ENCODE results near the gene SFTPB. TPM values are rescaled to one million over a fixed set of nuclear protein-coding genes. Genes with fewer than 3 reads are reported as not detected.
"Not testable (repeated sequence)": the region's sequence is repeated elsewhere in the genome, so short reads cannot be mapped to it uniquely, and the experiment has no call there.

Gene SFTPB
- total RNA-seq, 8 experiments from 2014 or later: 0.16 to 0.77 (median 0.30) TPM

GRCh38 chr2:85635636-85636035 is 32.4 kb downstream of the SFTPB start:
- ATAC-seq (replicated peaks in 6 of 8): no peak
- H3K27ac ChIP-seq: no peak overlapping the region
- in situ Hi-C loops (cut with MboI; ENCODE audit: low pct_unique_long_range_greater_than_20kb in 2 of 9, low sequenced_read_pairs in 9 of 9, unreplicated experiment in 9 of 9): loop anchor here in 1 of 9 experiments (25.0 kb wide), 1 partner anchor 177 kb away; no protein-coding TSS in a partner anchor
- H3K4me1 ChIP-seq (replicated peaks in 1 of 2): no peaks in the 10 kb centered on the region
- H3K4me3 ChIP-seq: no peak overlapping the region
- 21 to 100% (median 88%) methylated on average over 2 to 4 of the region's 4 CpGs; no CpG with 5 or more reads in 4 of the 10 experiments for WGBS, 10 experiments

DNA sequence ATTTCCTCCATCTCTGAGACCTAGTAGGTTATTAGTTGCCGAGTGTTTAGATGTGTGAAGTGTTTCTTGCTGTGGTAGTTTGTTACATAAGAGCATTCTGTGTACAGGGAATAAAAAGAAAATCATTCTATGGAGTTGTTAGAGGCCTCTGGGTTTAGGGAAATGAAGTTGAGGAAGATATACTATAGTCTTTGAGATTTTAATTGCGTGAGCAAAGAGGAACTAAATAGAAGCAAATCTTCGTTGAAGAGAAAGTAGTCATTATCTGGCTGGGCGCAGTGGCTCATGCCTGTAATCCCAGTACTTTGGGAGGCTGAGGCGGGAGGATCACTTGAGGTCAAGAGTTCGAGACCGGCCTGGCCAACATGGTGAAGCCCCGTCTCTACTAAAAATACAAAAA is 33.0 kb downstream of the SFTPB start:
- WGBS, 10 experiments: 83 to 100% (median 100%) methylated on average over 1 to 8 of the region's 8 CpGs; no CpG with 5 or more reads in 1 of the 10 experiments
- in situ Hi-C loops (cut with MboI; ENCODE audit: low pct_unique_long_range_greater_than_20kb in 2 of 9, low sequenced_read_pairs in 9 of 9, unreplicated experiment in 9 of 9): loop anchor here in 1 of 9 experiments (25.0 kb wide), 1 partner anchor 177 kb away; no protein-coding TSS in a partner anchor
- H3K4me3 ChIP-seq: no peak overlapping the region
- H3K27ac ChIP-seq: no peak overlapping the region
- H3K4me1 ChIP-seq (replicated peaks in 1 of 2): no peaks in the 10 kb centered on the region
- no peak for ATAC-seq (replicated peaks in 6 of 8)

- ATAC-seq (replicated peaks in 6 of 8): no peak
- Histone ChIP-seq H3K27ac (no peak overlapping the region), H3K4me3 (no peak overlapping the region), H3K4me1 (replicated peaks in 1 of 2) (no peaks in the 10 kb centered on the region)
- WGBS, 10 experiments: 66 to 100% (median 100%) methylated on average over 1 to 2 of the region's 3 CpGs; no CpG with 5 or more reads in 4 of the 10 experiments
- in situ Hi-C loops (cut with MboI; ENCODE audit: low pct_unique_long_range_greater_than_20kb in 2 of 9, low sequenced_read_pairs in 9 of 9, unreplicated experiment in 9 of 9): loop anchor here in 1 of 9 experiments (25.0 kb wide), 1 partner anchor 181 kb away; no protein-coding TSS in a partner anchor
Measured at GRCh38 chr2:85631316-85631715, 36.7 kb downstream of the SFTPB start.

- Histone ChIP-seq H3K4me3 (no peak overlapping the region), H3K27ac (no peak overlapping the region), H3K4me1 (replicated peaks in 1 of 2) (no peaks in the 10 kb centered on the region)
- in situ Hi-C loops (cut with MboI; ENCODE audit: low pct_unique_long_range_greater_than_20kb in 2 of 9, low sequenced_read_pairs in 9 of 9, unreplicated experiment in 9 of 9): loop anchor here in 1 of 9 experiments (25.0 kb wide), 1 partner anchor 184 kb away; no protein-coding TSS in a partner anchor
- 83 to 100% (median 100%) methylated on average over 1 to 2 of the region's 2 CpGs; no CpG with 5 or more reads in 2 of the 10 experiments for WGBS, 10 experiments
- no peak for ATAC-seq (replicated peaks in 6 of 8)
Measured at GRCh38 chr2:85628658-85629057, 39.3 kb downstream of the SFTPB start.

GRCh38 chr2:85623991-85624390 is 44.0 kb downstream of the SFTPB start:
- no peak overlapping the region for H3K27ac ChIP-seq
- no peak for ATAC-seq (replicated peaks in 6 of 8)
- no peaks in the 10 kb centered on the region for H3K4me1 ChIP-seq (replicated peaks in 1 of 2)
- in situ Hi-C loops (cut with MboI; ENCODE audit: low pct_unique_long_range_greater_than_20kb in 2 of 9, low sequenced_read_pairs in 9 of 9, unreplicated experiment in 9 of 9): no loop called here
- no peak overlapping the region for H3K4me3 ChIP-seq
- WGBS, 10 experiments: 80 to 100% (median 100%) methylated on average over 1 to 3 of the region's 5 CpGs; no CpG with 5 or more reads in 2 of the 10 experiments

GRCh38 chr2:85621338-85621737 is 46.7 kb downstream of the SFTPB start:
- no peak for ATAC-seq (replicated peaks in 6 of 8)
- Histone ChIP-seq H3K27ac (no peak overlapping the region), H3K4me3 (no peak overlapping the region), H3K4me1 (replicated peaks in 1 of 2) (peaks cover 8 to 9% of the 10 kb centered on the region in 2 donors)
- 83 to 100% (median 100%) methylated on average over 1 of the region's 1 CpG; no CpG with 5 or more reads in 4 of the 10 experiments for WGBS, 10 experiments
- in situ Hi-C loops (cut with MboI; ENCODE audit: low pct_unique_long_range_greater_than_20kb in 2 of 9, low sequenced_read_pairs in 9 of 9, unreplicated experiment in 9 of 9): no loop called here

GRCh38 chr2:85619617-85620016 is 48.4 kb downstream of the SFTPB start:
- WGBS, 10 experiments: 0 to 100% (median 98%) methylated on average over 1 to 5 of the region's 6 CpGs; no CpG with 5 or more reads in 2 of the 10 experiments
- Histone ChIP-seq H3K4me1 (replicated peaks in 1 of 2) (peaks cover 9 to 13% of the 10 kb centered on the region in 2 donors), H3K27ac (no peak overlapping the region), H3K4me3 (no peak overlapping the region)
- peak in 2 of 8 experiments; percentile 3 to 7 for ATAC-seq (replicated peaks in 6 of 8)
- in situ Hi-C loops (cut with MboI; ENCODE audit: low pct_unique_long_range_greater_than_20kb in 2 of 9, low sequenced_read_pairs in 9 of 9, unreplicated experiment in 9 of 9): no loop called here

- H3K4me3 ChIP-seq; ATAC-seq (replicated peaks in 6 of 8); H3K27ac ChIP-seq; in situ Hi-C loops (cut with MboI; ENCODE audit: low pct_unique_long_range_greater_than_20kb in 2 of 9, low sequenced_read_pairs in 9 of 9, unreplicated experiment in 9 of 9): not testable (repeated sequence)
- peaks cover 9 to 14% of the 10 kb centered on the region in 2 donors for H3K4me1 ChIP-seq (replicated peaks in 1 of 2)
- 87 to 100% (median 98%) methylated on average over 1 to 4 of the region's 5 CpGs for WGBS, 10 experiments
Measured at GRCh38 chr2:85617723-85618122, 50.3 kb downstream of the SFTPB start.

DNA sequence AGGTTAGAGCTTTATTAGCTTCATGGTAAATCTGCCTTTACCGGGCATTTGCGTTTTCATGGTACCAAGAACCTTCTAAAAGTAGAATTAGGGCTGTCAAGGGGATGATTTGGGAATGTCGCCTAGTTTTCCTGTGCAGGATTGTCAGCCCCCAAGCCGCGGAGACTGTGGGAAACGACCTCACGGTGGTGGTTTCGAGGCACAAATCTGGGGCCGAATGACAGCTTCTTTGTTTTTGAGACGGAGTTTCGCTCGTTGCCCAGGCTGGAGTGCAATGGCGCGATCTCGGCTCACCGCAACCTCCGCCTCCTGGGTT is 52.6 kb downstream of the SFTPB start:
- H3K4me1 ChIP-seq (replicated peaks in 1 of 2): peaks cover 15 to 23% of the 10 kb centered on the region in 2 donors
- peak overlapping the region in 4 of 5 donors; percentile 75 to 100 (median 92) for H3K4me3 ChIP-seq
- in situ Hi-C loops (cut with MboI; ENCODE audit: low pct_unique_long_range_greater_than_20kb in 2 of 9, low sequenced_read_pairs in 9 of 9, unreplicated experiment in 9 of 9): no loop called here
- no peak for ATAC-seq (replicated peaks in 6 of 8)
- H3K27ac ChIP-seq: peak overlapping the region in 1 of 2 donors; percentile 80
- WGBS, 10 experiments: 88 to 100% (median 100%) methylated on average over 1 to 5 of the region's 17 CpGs; no CpG with 5 or more reads in 5 of the 10 experiments

- H3K4me1 ChIP-seq (replicated peaks in 1 of 2): peaks cover 15 to 24% of the 10 kb centered on the region in 2 donors
- in situ Hi-C loops (cut with MboI; ENCODE audit: low pct_unique_long_range_greater_than_20kb in 2 of 9, low sequenced_read_pairs in 9 of 9, unreplicated experiment in 9 of 9); H3K27ac ChIP-seq; H3K4me3 ChIP-seq; ATAC-seq (replicated peaks in 6 of 8): not testable (repeated sequence)
- WGBS, 10 experiments: 90 to 100% (median 97%) methylated on average over 2 to 5 of the region's 7 CpGs; no CpG with 5 or more reads in 6 of the 10 experiments
Measured at GRCh38 chr2:85614757-85615156, 53.2 kb downstream of the SFTPB start.

DNA sequence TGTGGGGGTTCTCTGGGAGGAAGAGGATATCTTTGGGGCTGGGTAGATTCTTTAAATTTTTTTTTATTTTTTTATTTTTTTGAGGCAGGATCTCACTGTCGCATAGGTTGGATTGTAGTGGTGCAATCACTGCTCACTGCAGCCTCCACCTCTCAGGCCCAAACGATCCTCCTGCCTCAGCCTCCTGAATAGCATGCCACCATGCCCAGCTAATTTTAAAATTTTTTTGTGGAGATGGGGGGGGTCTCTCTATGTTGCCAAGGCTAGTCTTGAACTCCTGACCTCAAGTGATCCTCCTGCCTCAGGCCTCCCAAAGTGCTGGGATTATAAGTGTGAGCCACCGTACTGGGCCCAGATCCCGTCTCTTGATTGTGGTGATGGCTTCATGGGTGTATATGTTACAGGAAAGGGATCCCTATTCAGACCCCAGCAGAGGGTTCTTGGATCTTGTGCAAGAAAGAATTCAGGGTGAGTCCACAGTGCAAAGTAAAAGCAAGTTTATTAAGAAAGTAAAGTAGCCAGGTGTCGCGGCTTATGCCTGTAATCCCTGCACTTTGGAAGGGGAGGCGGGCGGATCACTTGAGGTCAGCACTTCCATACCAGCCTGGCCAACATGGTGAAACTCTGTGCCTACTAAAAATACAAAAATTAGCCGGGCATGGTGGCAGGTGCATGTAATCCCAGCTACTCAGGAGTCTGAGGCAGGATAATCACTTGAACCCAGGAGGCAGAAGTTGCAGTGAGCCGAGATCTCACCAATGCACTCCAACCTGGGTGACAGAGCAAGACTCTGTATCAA is 54.1 kb downstream of the SFTPB start:
- H3K4me3 ChIP-seq: no peak overlapping the region
- in situ Hi-C loops (cut with MboI; ENCODE audit: low pct_unique_long_range_greater_than_20kb in 2 of 9, low sequenced_read_pairs in 9 of 9, unreplicated experiment in 9 of 9): no loop called here
- H3K4me1 ChIP-seq (replicated peaks in 1 of 2): peaks cover 15 to 24% of the 10 kb centered on the region in 2 donors
- 80 to 100% (median 98%) methylated on average over 1 to 9 of the region's 10 CpGs; no CpG with 5 or more reads in 2 of the 10 experiments for WGBS, 10 experiments
- no peak for ATAC-seq (replicated peaks in 6 of 8)
- no peak overlapping the region for H3K27ac ChIP-seq

DNA sequence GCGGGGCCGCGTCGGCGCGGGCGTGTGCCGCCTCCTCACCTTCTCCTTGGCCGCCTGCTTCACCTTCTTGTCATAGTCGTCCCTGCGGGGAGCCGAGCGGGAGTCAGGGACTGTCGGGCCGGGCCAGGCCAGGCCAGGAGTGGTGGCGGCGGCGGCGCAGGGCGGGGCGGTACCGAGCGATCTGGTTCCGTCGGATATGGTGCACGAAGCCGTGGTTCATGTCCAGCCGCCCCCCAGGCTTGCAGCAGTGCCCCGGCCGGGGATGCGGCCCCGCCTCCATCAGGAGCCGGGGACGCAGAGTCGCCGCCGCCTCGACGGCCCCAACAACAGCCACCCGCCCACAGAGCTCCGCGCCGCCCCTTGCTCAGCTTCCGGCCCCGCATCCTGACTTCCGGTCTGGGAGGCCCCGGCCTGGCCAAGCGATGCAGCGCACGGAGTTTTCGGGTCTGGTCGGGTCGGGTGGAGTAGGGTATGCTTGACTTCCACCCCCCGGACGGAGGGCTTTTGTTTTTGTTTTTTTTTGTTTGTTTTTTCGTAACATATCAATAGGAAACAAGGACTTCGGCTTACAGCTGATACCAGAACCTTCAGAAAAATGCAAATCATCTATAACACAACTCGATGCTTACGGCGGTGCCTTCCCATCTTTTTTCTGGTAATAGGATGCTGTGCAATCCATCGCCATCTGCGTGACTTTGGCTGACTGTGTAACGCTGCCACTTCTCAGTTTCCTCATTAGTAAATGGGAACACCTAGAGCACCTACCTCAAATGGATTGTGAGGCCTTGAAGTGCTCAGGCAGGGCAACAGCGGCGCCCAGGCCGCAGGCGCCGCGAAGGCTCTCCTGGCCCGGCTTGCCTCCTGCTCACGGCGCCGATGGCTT is 56.1 kb downstream of the SFTPB start, which contains the start of gene C2orf68:
C2orf68 (minus strand) TSS at position 362 of the 883 bp plus-strand sequence; CDS start at position 280, 82 bp downstream.
- H3K4me3 ChIP-seq: peak within 1 kb of the TSS; percentile 82 to 98 (median 84)
- ATAC-seq (replicated peaks in 6 of 8): peak; percentile 73 to 85 (median 82)
- in situ Hi-C loops (cut with MboI; ENCODE audit: low pct_unique_long_range_greater_than_20kb in 2 of 9, low sequenced_read_pairs in 9 of 9, unreplicated experiment in 9 of 9): no loop called here
- WGBS, 10 experiments: 0 to 52% (median 13%) methylated on average over 1 to 33 of the region's 73 CpGs
- peaks cover 8 to 18% of the 10 kb centered on the region in 2 donors for H3K4me1 ChIP-seq (replicated peaks in 1 of 2)
- H3K27ac ChIP-seq: peak within 1 kb of the TSS; percentile 67 to 87
